HFFc6 (cell line): Measurements from ENCODE around the gene SBF2. TPM values are rescaled to one million over a fixed set of nuclear protein-coding genes. Genes with fewer than 3 reads are reported as not detected.

Experiments used
- DNase-seq: peaks from one replicate; pipeline ENCODE4 v3.0.0-alpha.2; 2018
- H3K27ac Mint-ChIP-seq: 2 replicates; pipeline ENCODE4 v1.8.0; 2020; ENCODE audit warnings: mild to moderate bottlenecking, mixed read lengths
- H3K27me3 Mint-ChIP-seq: 2 replicates; pipeline ENCODE4 v1.8.0; 2021; ENCODE audit warnings: mild to moderate bottlenecking, moderate library complexity, mixed read lengths; ENCODE audit not compliant: insufficient read depth
- H3K36me3 Mint-ChIP-seq: 2 replicates; pipeline ENCODE4 v1.8.0; 2021; ENCODE audit warnings: low read depth, mixed read lengths
- H3K4me1 Mint-ChIP-seq: 2 replicates; pipeline ENCODE4 v1.8.0; 2020; ENCODE audit warnings: low read depth, mixed read lengths
- H3K4me3 Mint-ChIP-seq: 2 replicates; pipeline ENCODE4 v1.8.0; 2020; ENCODE audit warnings: mild to moderate bottlenecking, moderate library complexity, mixed read lengths
- H3K9me3 Mint-ChIP-seq: 2 replicates; pipeline ENCODE4 v1.8.0; 2020; ENCODE audit warnings: mild to moderate bottlenecking, mixed read lengths
- CTCF ChIP-seq: fragments of 200-600 bp; sonication (generic); IDR thresholded peaks from 2 replicates; pipeline ENCODE4 v1.5.0; 2021; ENCODE audit warnings: antibody characterized with exemption, mild to moderate bottlenecking
- long read RNA-seq: library from polyadenylated mRNA; unstranded; transcript quantifications from one replicate; pipeline ENCODE4 v2.0.0, GENCODE V29; 2019
- total RNA-seq, 6 experiments: library from RNA; stranded (reverse); fragmentation: NEBNext Ultra II Directional; extraction: Animal tissue kit (Norgen Biotek cat#: 25700); gene quantifications; 2 replicates in 1 of 6; 3 replicates in 5 of 6; pipeline ENCODE4 v1.2.3, GENCODE V29; 2021

The SBF2 gene
- 10 to 100 TPM; 25.2 to 36.0 (median 30.7) TPM for total RNA-seq
- long read RNA-seq, partial matches to known transcripts, result 4 of 9 reads
- long read RNA-seq, other reads (novel, unspliced or antisense), result 5 of 9 reads

GRCh38 chr11:10293423-10294289 is at the start of gene SBF2:
SBF2 (minus strand) TSS chr11:10294219; CDS start chr11:10294069, 150 bp downstream.
- peaks cover 71% of the 10 kb centered on the region for H3K4me1 Mint-ChIP-seq
- peaks cover 1% of the 10 kb centered on the region for H3K27me3 Mint-ChIP-seq
- DNase-seq, result peak; percentile 89
- TF ChIP-seq CTCF, result no peak
- peak within 1 kb of the TSS; percentile 97 for H3K27ac Mint-ChIP-seq
- peak within 1 kb of the TSS; percentile 95 for H3K4me3 Mint-ChIP-seq
- peaks cover 46% of the 10 kb centered on the region for H3K36me3 Mint-ChIP-seq
- no peaks in the 10 kb centered on the region for H3K9me3 Mint-ChIP-seq

- H3K4me3 Mint-ChIP-seq, result no peak overlapping the region
- H3K4me1 Mint-ChIP-seq, result no peaks in the 10 kb centered on the region
- DNase-seq, result no peak
- no peak for TF ChIP-seq CTCF
- H3K27ac Mint-ChIP-seq, result no peak overlapping the region
- no peaks in the 10 kb centered on the region; the same call in 1 of the 2 replicates for H3K27me3 Mint-ChIP-seq
- no peaks in the 10 kb centered on the region for H3K36me3 Mint-ChIP-seq
- H3K9me3 Mint-ChIP-seq, result no peaks in the 10 kb centered on the region; the same call in 1 of the 2 replicates
These were observed 44.3 kb upstream of the SBF2 start for GRCh38 chr11:10338287-10338686.

- peaks cover 2% of the 10 kb centered on the region; the same call in 1 of the 2 replicates for H3K27me3 Mint-ChIP-seq
- peaks cover 36% of the 10 kb centered on the region for H3K4me1 Mint-ChIP-seq
- no peaks in the 10 kb centered on the region for H3K9me3 Mint-ChIP-seq
- no peak for TF ChIP-seq CTCF
- H3K27ac Mint-ChIP-seq, result no peak overlapping the region
- H3K36me3 Mint-ChIP-seq, result no peaks in the 10 kb centered on the region
- no peak for DNase-seq
- H3K4me3 Mint-ChIP-seq, result no peak overlapping the region
These were observed 39.5 kb upstream of the SBF2 start for GRCh38 chr11:10333490-10333889.

GRCh38 chr11:10331548-10332289 is 37.7 kb upstream of the SBF2 start:
- no peak for TF ChIP-seq CTCF
- no peak overlapping the region for H3K4me3 Mint-ChIP-seq
- no peaks in the 10 kb centered on the region for H3K36me3 Mint-ChIP-seq
- no peaks in the 10 kb centered on the region for H3K9me3 Mint-ChIP-seq
- H3K4me1 Mint-ChIP-seq, result peaks cover 54% of the 10 kb centered on the region
- H3K27ac Mint-ChIP-seq, result 0 out of 2 replicates have a peak overlapping the region, but pooled peaks have one; percentile 25
- H3K27me3 Mint-ChIP-seq, result peaks cover 2% of the 10 kb centered on the region; the same call in 1 of the 2 replicates
- no peak for DNase-seq

GRCh38 chr11:10329935-10330334 is 35.9 kb upstream of the SBF2 start:
- TF ChIP-seq CTCF, result peak; percentile 22; the same call in 1 of the 2 replicates
- Mint-ChIP-seq H3K27me3 (peaks cover 2% of the 10 kb centered on the region; the same call in 1 of the 2 replicates), H3K36me3 (no peaks in the 10 kb centered on the region), H3K4me3 (peak overlapping the region; percentile 38; the same call in 1 of the 2 replicates), H3K4me1 (peaks cover 72% of the 10 kb centered on the region), H3K9me3 (no peaks in the 10 kb centered on the region), H3K27ac (peak overlapping the region; percentile 84)
- peak; percentile 90 for DNase-seq
